NB4 (cell line): ENCODE measurements around the gene RPS19BP1.

Experiments used
- POLR2A ChIP-seq: IDR thresholded peaks from 2 replicates; pipeline ENCODE4 v1.6.1; 2011; ENCODE audit warnings: mild to moderate bottlenecking; ENCODE audit not compliant: insufficient read length; ENCODE audit errors: extremely low read depth
- TF ChIP-seq, protein P1 (sequence below): IDR thresholded peaks from one replicate; pipeline ENCODE4 v1.5.1; 2012; ENCODE audit warnings: low read depth, low read length

DNA sequence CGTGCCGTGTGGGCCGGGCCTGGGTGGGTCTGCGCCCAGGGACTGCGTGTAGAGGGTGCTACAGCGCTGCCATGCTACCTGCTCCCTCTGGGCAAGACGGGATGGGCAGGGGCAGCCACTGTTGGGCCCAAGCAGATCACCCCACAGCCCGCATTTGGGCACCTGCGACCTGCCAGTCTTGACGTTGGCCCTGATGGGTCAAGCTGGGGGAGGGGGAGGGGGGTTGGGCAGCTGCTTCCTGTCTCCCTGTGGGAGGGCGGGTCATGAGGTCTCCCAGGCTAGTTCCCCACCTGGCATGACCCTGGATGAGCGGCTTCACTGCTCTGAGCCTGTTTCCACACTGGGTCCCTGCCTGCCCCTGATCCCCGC lies 2.8 kb upstream of the RPS19BP1 start:
- no peak for TF ChIP-seq POLR2A
- TF ChIP-seq, protein P1, sequence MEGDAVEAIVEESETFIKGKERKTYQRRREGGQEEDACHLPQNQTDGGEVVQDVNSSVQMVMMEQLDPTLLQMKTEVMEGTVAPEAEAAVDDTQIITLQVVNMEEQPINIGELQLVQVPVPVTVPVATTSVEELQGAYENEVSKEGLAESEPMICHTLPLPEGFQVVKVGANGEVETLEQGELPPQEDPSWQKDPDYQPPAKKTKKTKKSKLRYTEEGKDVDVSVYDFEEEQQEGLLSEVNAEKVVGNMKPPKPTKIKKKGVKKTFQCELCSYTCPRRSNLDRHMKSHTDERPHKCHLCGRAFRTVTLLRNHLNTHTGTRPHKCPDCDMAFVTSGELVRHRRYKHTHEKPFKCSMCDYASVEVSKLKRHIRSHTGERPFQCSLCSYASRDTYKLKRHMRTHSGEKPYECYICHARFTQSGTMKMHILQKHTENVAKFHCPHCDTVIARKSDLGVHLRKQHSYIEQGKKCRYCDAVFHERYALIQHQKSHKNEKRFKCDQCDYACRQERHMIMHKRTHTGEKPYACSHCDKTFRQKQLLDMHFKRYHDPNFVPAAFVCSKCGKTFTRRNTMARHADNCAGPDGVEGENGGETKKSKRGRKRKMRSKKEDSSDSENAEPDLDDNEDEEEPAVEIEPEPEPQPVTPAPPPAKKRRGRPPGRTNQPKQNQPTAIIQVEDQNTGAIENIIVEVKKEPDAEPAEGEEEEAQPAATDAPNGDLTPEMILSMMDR: no peak
